PC-9 (cell line): ENCODE measurements around the gene FGF1.

Experiments used
- EZH2 ChIP-seq: fragments of 200-600 bp; sonication (generic); IDR thresholded peaks from 2 replicates; pipeline ENCODE4 v1.8.0; 2017; ENCODE audit warnings: antibody characterized with exemption, low read depth
- TF ChIP-seq, protein P1 (sequence below): fragments of 200-600 bp; sonication (generic); conservative IDR thresholded peaks from 2 replicates; pipeline ENCODE4 v1.6.1; 2017; ENCODE audit warnings: mixed run types, antibody characterized with exemption, mild to moderate bottlenecking, moderate library complexity

DNA sequence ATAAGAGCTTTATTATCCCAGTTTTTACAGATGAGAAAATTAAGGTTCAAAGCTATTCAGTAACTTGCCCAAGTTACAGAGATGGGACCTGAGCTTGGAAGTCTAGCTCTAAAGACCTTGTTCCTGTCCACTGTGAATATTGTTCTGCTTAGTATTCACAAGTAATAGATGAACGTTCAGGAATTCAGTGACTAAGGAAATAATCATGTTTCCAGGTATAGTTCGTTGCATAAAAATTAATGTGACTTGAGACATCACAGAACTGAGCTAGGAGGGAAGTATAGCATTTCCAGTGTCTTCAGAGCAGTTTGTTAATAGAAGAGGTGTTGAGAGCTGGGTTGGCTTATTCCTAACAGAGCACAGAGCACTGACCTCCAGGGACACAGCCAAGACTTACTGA, 136.1 kb downstream of the FGF1 start:
- TF ChIP-seq, protein P1, sequence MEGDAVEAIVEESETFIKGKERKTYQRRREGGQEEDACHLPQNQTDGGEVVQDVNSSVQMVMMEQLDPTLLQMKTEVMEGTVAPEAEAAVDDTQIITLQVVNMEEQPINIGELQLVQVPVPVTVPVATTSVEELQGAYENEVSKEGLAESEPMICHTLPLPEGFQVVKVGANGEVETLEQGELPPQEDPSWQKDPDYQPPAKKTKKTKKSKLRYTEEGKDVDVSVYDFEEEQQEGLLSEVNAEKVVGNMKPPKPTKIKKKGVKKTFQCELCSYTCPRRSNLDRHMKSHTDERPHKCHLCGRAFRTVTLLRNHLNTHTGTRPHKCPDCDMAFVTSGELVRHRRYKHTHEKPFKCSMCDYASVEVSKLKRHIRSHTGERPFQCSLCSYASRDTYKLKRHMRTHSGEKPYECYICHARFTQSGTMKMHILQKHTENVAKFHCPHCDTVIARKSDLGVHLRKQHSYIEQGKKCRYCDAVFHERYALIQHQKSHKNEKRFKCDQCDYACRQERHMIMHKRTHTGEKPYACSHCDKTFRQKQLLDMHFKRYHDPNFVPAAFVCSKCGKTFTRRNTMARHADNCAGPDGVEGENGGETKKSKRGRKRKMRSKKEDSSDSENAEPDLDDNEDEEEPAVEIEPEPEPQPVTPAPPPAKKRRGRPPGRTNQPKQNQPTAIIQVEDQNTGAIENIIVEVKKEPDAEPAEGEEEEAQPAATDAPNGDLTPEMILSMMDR = no peak
- no peak for TF ChIP-seq EZH2
